GM21360 (cell line): Measurements from ENCODE around the gene CRKL.
"Not testable (repeated sequence)": the region's sequence is repeated elsewhere in the genome, so short reads cannot be mapped to it uniquely, and the experiment has no call there.

Experiments used
- ATAC-seq: cut with Tn5 transposase; IDR thresholded peaks from one replicate; pipeline ENCODE4 v1.9.1; 2021; ENCODE audit warnings: mild to moderate bottlenecking, moderate library complexity; ENCODE audit not compliant: unreplicated experiment

Gene CRKL

DNA sequence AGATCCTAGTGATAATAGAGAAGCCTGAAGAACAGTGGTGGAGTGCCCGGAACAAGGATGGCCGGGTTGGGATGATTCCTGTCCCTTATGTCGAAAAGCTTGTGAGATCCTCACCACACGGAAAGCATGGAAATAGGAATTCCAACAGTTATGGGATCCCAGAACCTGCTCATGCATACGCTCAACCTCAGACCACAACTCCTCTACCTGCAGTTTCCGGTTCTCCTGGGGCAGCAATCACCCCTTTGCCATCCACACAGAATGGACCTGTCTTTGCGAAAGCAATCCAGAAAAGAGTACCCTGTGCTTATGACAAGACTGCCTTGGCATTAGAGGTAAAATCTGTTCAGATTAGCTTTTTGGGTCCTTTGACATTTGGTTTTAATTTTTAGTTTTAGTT lies 16.7 kb downstream of the CRKL start:
- ATAC-seq: no peak

DNA sequence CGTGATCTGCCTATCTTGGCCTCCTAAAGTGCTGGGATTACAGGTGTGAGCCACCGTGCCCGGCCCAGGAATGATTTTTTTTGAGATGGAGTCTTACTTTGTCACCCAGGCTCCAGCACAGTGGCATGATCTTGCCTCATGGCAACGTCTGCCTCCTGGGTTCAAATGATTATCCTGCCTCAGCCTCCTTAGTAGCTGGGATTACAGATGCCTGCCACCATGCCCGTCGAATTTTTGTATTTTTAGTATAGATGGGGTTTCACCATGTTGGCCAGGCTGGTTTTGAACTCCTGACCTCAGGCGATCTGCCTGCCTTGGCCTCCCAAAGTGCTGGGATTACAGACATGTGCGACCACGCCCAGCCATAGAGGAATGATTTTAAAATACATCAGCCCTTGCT lies 17.8 kb downstream of the CRKL start:
- not testable (repeated sequence) for ATAC-seq

DNA sequence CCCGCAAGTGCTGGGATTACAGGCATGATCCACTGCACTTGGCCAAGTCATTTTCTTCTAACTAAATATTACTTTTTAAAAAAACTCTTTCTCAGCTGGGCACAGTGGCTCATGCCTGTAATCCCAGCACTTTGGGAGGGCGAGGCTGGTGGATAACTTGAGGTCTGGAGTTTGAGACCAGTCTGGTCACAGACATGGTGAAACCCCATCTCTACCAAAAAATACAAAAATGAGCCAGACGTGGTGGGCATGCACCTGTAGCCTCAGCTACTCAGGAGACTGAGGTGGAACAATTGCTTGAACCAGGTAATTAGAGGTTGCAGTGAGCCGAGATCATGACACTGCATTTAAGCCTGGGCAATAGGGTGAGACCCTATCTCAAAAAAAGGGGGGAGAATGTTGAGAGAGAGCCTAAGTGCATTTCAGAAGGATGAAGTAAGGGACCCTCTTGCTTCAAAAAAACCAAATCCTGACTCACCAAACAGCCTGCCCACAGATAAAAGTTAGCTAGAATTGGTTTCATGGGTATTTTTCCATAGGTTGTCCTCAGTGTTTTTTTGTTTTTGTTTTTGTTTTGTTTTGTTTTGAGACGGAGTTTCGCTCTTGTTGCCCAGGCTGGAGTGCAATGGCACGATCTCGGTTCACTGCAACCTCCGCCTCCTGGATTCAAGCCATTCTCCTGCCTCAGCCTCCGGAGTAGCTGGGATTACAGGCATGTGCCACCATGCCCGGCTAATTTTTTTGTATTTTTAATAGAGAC lies 18.8 kb downstream of the CRKL start:
- ATAC-seq: not testable (repeated sequence)

DNA sequence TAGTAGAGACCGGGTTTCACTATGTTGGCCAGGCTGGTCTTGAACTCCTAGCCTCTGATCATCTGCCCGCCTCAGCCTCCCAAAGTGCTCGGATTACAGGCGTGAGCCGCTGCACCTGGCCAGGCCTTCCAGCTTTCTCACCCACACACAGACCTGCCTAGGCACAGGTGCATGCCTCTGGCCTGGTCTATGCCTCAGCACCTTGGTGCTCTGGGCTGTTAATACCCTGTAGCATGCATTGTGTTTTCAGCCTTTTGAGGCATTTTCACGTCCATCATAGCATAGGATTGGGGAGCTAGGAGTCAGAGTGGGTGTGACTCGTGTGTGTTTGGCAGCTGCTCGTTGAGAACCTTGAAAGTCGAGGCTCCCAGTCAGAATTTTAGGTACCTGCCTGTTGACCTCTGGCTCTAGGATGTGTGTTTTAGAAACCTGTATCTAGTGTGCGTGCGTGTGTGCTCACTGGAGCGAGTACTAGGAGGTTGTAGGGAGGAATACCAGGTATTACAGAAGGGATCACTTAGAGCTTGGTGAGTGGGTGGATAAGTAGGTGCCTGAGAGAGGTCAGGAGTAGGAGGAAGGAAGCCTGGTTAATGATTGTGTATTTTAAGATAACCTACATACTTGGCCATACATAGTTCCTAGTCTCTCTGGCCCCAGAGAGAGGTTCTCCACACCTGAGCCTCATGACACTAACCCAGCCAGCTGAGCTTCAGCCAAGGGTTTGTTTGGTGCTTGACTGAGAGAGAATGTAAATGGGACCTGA lies 20.0 kb downstream of the CRKL start:
- no peak for ATAC-seq

DNA sequence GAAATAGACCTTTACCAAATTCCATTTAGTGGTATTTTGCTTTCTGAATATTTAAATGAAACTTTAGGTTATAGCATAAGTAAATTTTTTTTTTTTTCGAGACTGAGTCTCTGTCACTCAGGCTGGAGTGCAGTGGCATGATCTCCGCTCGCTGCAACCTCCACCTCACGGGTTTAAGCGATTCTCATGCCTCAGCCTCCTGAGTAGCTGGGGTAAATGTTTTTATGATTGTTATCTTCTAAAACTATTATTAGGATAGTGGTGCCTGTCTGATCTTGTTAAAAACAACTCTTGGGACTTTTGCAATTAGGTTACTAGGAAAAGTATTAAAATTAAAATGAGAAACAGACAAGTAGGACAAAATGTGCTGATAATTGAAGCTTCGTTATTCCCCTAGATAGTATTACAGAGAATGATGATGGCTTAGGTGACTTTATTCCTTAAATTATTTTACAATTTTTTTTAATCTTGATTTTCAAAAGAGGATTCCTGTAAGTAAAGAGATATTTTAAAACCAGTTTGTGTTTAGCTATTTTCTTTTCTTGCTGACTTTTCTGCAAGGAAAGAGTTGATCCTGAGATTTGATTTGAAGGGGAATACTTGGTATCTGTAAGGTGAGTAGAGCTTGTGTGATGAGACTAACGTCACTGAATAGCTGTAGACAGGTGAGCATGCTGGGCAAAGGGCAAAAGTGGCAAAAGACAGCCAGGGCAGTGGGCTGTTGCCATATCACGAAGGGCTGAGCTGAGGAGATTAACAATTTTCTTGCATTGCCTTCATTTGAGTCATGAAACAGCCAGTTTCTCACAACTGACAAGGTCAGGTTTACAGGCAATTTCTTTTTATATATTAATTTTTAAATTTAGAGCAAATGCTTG lies 20.8 kb downstream of the CRKL start:
- no peak for ATAC-seq

DNA sequence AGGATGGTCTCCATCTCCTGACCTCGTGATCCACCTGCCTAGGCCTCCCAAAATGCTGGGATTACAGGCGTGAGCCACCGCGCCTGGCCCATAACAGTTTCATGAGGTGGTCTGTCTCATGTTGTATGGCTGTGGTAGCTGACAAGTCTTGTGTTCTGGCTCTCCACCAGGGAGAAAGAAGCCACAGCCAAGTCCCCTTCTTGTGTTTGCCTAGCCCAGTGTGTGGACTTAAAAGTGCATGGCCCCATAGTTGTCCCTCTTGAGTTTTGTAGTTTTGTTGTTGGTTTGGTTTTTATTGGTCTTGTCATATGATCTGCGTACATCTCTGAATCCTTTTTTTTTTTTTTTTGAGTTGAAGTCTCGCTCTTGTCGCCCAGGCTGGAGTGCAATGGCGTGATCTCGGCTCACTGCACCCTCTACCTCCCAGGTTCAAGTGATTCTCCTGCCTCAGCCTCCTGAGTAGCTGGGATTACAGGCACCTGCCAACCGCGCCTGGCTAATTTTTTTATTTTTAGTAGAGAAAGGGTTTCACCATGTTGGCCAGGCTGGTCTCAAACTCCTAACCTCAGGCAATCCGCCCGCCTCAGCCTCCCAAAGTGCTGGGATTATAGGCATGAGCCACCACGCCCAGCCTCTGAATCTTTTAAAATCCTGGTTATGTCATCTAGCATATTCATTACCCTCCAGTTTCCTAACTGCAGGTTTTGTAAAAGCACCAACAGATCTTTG lies 22.4 kb downstream of the CRKL start:
- ATAC-seq: not testable (repeated sequence)

DNA sequence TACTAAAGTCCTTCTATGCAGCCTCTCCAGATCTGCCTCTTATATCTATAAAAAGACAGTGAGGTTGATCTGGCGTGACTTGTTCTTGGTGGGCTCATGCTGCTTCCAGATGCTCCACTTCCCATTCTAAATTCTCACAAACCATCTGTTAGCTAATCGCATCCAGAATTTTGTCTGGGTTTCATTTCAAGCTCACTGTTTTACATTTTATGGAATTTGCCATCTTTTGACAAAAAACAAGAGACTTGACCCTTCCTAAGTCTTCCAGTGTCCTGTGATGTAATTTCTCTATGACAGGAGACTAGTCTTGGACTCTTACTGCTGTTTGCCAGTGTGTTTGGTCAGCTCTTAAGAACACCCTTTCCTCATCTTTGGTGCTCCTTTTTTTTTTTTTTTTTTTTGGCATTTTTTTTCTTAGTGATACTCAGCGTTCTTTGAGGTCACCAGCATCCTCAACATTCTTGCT lies 23.0 kb downstream of the CRKL start:
- ATAC-seq: no peak

DNA sequence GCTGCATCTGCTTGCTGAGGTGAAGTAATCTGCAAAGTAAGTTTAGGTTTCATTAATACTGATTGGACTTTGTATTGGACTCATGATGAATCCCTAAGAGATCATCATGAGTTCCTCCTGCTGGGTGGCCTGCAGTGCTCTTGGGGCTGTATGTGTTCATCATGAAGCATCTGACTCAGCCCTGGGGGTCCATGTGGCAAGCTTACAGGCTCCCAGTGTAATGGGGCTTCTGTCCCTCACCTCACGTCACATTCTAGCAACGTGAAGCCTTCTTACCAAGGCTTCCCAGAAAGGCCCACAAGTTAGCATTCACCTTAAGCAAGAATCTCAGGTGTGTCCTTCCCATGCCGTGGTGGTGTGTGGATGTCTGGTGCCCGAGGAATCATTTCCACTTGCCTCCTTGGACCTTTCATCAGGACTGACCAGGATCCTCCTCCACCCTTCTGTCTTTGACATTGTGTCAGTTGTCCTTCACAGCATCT lies 23.7 kb downstream of the CRKL start:
- ATAC-seq: no peak

DNA sequence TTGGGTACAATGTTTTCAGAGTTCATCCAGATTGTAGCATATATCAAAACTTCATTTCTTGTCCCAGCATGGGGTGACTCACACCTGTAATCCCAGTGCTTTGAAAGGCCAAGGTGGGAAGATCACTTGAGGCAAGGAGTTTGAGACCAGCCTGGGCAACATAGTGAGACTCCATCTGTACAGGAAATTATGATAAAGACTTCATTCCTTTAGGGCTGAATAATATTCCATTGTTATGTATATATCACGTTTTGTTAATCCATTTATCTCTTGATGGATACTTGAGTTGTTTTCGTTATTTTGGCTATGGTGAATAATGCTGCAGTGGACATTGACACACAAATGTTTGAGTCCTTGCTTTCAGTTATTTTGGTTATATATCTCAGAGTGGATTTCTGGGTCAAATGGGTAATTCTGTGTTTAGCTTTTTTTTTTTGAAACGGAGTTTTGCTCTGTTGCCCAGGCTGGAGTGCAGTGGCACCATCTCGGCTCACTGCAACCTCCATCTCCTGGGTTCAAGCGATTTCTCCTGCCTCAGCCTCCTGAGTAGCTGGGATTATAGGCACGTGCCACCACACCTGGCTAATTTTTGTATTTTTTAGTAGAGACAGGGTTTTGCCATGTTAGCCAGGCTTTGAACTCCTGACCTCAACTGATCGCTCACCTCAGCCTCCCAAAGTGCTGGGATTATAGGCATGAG lies 25.1 kb downstream of the CRKL start:
- not testable (repeated sequence) for ATAC-seq

DNA sequence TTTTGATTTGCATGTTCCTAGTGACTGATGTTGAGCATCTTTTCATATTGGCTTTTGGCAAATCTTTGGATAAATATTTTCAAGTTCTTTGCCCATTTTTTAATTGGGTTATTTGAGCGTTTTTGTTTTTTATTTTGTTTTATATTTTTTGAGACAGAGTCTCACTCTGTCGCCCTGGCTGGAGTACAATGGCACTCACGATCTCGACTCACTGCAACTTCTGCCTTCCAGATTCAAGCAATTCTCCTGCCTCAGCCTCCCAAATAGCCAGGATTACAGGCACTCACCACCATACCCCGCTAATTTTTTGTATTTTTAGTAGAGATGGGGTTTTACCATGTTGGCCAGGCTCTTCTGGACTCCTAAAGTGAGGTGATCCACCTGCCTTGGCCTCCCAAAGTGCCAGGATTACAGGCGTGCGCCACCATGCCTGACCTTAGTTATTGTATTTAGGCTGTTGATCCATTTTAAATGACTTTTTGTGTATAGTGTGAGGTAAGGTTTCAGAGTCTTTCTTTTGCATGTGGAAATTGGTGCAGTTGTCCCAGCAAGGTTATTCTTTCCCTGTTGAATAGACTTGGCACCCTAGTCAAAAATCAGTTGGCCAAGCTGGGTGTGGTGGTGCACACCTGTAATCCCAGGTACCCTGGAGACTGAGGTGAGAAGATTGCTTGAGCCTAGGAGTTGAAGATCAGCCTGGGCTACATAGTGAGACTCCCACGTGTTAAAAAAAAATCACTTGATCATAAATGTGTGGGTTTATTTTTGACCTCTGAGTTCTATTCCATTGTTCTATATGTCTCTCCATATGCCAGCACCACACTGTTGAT lies 26.1 kb downstream of the CRKL start:
- no peak for ATAC-seq

DNA sequence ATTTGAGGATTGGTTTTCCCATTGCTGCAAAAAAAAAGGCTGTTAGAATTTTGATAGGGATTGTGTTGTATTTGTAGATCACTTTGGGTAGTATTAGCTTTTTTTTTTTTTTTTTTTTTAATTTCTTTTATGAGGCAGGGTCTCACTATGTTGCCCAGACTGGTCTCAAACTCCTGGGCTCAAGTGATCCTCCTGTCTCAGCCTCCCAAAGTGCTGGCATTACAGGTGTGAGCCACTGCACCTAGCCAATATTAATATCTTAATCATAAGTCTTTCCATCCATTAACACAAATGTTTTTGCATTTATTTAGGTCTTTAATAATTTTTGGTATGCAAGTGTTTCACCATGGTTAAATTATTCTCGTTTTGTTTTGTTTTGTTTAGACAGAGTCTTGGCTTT lies 26.8 kb downstream of the CRKL start:
- no peak for ATAC-seq

DNA sequence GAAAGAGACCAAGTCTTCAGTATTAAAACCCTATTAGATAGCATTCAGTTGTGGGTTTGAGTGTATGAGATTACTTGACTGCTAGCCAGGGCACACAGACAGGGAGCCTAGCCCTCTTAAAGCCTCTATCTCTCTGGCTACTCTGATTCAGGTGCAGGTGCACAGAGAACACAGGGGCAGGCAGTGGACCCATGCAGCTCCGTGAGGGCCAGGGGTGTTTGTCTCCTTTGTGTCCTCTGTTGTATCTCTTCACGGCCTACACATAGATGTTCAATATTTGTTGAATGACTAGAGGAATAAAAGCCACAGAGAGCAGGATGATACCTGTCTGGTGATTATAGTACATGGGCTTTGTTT lies 28.3 kb downstream of the CRKL start:
- ATAC-seq: no peak

DNA sequence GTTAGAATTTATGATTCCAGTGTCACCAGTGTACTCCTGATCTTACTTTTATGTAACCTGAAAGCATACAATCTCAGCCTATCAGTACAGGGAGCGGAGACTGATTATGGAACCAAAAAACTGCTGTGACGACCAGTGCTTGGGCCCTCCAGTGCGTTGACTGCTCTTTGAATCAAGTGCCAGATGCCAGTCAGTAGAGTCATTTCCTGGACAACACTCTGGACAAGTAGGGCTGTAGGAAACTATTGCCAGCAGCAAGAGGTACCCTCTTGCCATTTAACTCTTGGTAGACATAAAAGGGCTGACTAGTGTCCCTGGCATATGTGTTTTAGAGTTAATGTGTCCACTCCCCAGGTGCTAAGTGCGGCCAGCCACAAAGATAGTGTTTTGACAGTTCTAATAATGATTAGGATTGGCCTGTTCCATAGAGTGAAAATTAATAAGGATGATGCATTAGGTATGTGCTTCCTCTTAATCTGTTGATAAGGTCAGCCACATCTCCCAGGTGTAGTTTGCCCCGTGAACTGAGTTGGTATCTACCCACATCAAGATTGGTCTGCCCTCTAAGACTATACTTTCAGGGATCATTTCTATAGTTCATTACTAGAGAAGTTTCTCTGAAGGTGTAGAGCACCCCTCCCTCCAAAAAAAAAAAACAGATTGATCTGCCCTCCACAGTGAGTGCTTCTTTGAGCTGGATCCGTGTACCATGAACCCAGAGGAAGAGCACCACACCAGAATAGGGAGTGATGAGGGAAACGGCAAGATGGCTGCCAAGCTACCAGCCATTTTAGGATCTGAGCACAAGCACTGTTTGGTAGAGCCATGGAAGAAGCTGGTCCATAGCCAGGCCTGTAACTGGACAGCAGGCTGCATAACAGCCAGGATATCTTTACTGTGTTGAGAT lies 29.1 kb downstream of the CRKL start:
- no peak for ATAC-seq

DNA sequence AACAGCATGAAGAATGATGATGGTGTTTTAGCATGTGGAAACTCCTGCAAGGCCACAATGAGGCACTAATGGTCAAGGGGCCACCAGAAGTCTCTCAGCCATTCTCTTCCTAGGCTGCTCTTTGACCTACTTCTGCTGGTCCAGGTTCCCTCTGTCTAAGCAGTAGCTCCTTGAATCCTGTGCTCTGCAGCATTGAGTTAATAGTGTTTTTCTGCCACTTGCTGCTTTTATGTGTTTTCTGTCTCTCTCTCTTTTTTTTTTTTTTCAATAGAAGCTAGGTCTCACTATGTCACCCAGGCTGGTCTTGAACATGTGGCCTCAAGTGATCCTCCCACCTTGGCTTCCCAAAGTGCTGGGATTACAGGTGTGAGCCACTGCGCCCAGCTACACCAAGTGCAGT lies 29.8 kb downstream of the CRKL start:
- no peak for ATAC-seq

DNA sequence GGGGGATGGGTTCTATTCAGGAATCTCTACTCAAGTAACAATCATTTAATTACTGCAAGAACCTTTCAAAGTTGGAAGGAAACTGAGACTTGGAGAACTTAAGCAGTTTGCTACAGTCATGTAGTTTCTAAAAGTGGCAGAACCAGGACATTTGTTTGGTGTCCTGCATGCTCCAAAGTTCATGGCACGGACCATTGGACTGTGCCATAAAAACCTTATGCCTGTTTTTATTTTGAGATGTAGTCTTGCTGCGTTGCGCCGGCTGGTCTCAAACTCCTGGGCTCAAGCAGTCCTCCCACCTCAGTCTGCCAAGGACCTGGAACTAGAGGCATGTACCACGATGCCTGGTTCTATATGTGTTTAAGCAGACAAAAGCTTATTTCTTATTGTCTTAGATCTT lies 31.2 kb downstream of the CRKL start:
- no peak for ATAC-seq

DNA sequence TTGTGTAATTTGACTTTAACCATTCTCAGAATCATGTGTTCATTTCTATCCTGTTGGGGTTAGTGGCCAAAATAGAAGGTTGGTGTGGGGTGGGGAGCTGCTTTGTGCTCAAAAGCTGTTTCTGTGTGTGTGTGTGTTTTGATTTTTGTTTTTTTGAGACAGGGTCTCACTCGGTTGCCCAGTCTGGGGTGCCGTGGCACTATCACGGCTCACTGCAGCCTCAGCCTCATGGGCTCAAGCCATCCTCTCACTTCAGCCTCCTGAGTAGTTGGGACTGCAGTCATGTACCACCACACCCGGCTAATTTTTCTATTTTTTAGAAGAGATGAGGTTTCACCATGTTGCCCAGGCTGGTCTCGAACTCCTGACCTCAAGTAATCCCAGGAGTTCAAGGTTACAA lies 31.8 kb downstream of the CRKL start:
- ATAC-seq: no peak

DNA sequence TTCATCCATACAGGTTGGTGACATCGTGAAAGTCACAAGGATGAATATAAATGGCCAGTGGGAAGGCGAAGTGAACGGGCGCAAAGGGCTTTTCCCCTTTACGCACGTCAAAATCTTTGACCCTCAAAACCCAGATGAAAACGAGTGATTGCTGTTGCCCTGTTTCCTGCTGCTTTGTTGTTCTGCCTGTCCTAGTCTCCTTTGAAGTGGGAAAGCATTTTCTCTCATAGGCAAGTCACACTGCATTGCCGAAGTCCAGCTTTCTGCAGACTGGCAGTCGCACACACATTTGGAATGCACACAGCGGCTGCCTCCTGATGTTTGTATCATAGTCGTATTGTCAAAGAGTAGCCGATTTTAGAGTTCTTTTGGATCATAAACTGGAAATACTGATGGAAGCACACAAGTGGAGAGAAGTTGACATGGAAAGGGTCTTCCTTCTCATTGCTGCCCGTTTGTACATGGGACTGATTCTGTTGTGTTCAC lies 32.5 kb downstream of the CRKL start:
- no peak for ATAC-seq
